IMR-90 (cell line): ENCODE data around the gene STEEP1. TPM values are rescaled to one million over a fixed set of nuclear protein-coding genes. Genes with fewer than 3 reads are reported as not detected.

Experiments
- ATAC-seq: fragments of 200-7000 bp; cut with Tn5 transposase; 2 replicates; pipeline ENCODE4 v1.9.1; 2020; ENCODE audit warnings: low read depth, mild to moderate bottlenecking, moderate library complexity
- BruUV-seq: library from RNA; stranded (reverse); fragments of 400-500 nt; replicated peaks from 2 replicates; lab custom pipeline; 2021; lab: Mats Ljungman, UMichigan
- CTCF ChIA-PET: fragments of 300-600 bp; formaldehyde crosslinking; extraction: SDS; loops from one replicate; lab custom pipeline; 2021; ENCODE audit warnings: antibody characterized with exemption; lab: Yijun Ruan, JAX
- POLR2A ChIA-PET: fragments of 300-600 bp; sonication (Branson Sonifier 250); formaldehyde crosslinking; loops from one replicate; lab custom pipeline; 2022; ENCODE audit warnings: antibody characterized with exemption; ENCODE audit not compliant: unreplicated experiment; lab: Charles Lee
- DNase-seq: peaks from one replicate; pipeline ENCODE4 v3.0.0; 2013
- H2AFZ ChIP-seq: replicated peaks from 2 replicates; pipeline ENCODE3; 2013; ENCODE audit warnings: low read length, mild to moderate bottlenecking; ENCODE audit not compliant: poor library complexity
- H2AK5ac ChIP-seq: 2 replicates; pipeline ENCODE4 v1.6.1; 2013; ENCODE audit warnings: low read depth, low read length, inconsistent platforms
- H2AK9ac ChIP-seq: replicated peaks from 2 replicates; pipeline ENCODE3; 2013; ENCODE audit warnings: mild to moderate bottlenecking, low read depth, low read length, moderate library complexity; ENCODE audit not compliant: poor library complexity
- H2BK120ac ChIP-seq: 2 replicates; pipeline ENCODE4 v1.6.1; 2013; ENCODE audit warnings: low read depth, low read length, inconsistent platforms
- H2BK15ac ChIP-seq: 3 replicates; pipeline ENCODE4 v1.6.1; 2013; ENCODE audit warnings: low read depth, low read length, inconsistent platforms
- H2BK20ac ChIP-seq: 2 replicates; pipeline ENCODE4 v1.6.1; 2013; ENCODE audit warnings: low read depth, mild to moderate bottlenecking, inconsistent platforms, low read length, moderate library complexity
- H2BK5ac ChIP-seq: 2 replicates; pipeline ENCODE4 v1.6.1; 2013; ENCODE audit warnings: mild to moderate bottlenecking, low read depth, low read length, inconsistent platforms; ENCODE audit not compliant: poor library complexity, severe bottlenecking
- H3K14ac ChIP-seq: replicated peaks from 2 replicates; pipeline ENCODE4 v1.6.1; 2013; ENCODE audit warnings: low read depth, low read length, inconsistent platforms
- H3K18ac ChIP-seq: 2 replicates; pipeline ENCODE4 v1.6.1; 2013; ENCODE audit warnings: low read depth, low read length, control low read depth
- H3K23ac ChIP-seq: 2 replicates; pipeline ENCODE4 v1.6.1; 2013; ENCODE audit warnings: low read depth, low read length, inconsistent platforms
- H3K27ac ChIP-seq: 2 replicates; pipeline ENCODE4 v1.5.1; 2013; ENCODE audit warnings: mild to moderate bottlenecking, control low read depth, low read length; ENCODE audit not compliant: insufficient read depth
- H3K27me3 ChIP-seq: 2 replicates; pipeline ENCODE4 v1.6.1; 2013; ENCODE audit warnings: low read length; ENCODE audit not compliant: control insufficient read depth, insufficient read depth
- H3K36me3 ChIP-seq: 2 replicates; pipeline ENCODE4 v1.6.1; 2013; ENCODE audit warnings: low read length, mixed read lengths; ENCODE audit not compliant: control insufficient read depth, insufficient read depth
- H3K4ac ChIP-seq: 2 replicates; pipeline ENCODE4 v1.6.1; 2013; ENCODE audit warnings: low read depth, low read length, inconsistent platforms
- H3K4me1 ChIP-seq: 2 replicates; pipeline ENCODE4 v1.6.1; 2013; ENCODE audit warnings: low read length, mixed read lengths; ENCODE audit not compliant: control insufficient read depth, insufficient read depth
- H3K4me2 ChIP-seq: 2 replicates; pipeline ENCODE4 v1.6.1; 2013; ENCODE audit warnings: low read depth, mild to moderate bottlenecking, control low read depth, low read length, moderate library complexity
- H3K4me3 ChIP-seq: 2 replicates; pipeline ENCODE4 v1.5.1; 2013; ENCODE audit warnings: low read depth, mild to moderate bottlenecking, control low read depth, low read length, moderate library complexity; ENCODE audit not compliant: insufficient read depth
- H3K56ac ChIP-seq: 2 replicates; pipeline ENCODE4 v1.6.1; 2013; ENCODE audit warnings: low read length, inconsistent platforms; ENCODE audit not compliant: insufficient read depth; ENCODE audit errors: extremely low read depth
- H3K79me1 ChIP-seq, 2 experiments: 2 replicates each; pipeline ENCODE4 v1.6.1; 2013; ENCODE audit warnings: low read length in 2 of 2, inconsistent platforms in 1 of 2, low read depth in 1 of 2
- H3K9ac ChIP-seq: 2 replicates; pipeline ENCODE4 v1.6.1; 2013; ENCODE audit warnings: low read depth, low read length, control low read depth
- H3K9me1 ChIP-seq: 2 replicates; pipeline ENCODE4 v1.6.1; 2013; ENCODE audit warnings: low read length, inconsistent platforms; ENCODE audit not compliant: insufficient read depth
- H3K9me3 ChIP-seq: 2 replicates; pipeline ENCODE4 v1.6.1; 2013; ENCODE audit warnings: low read length; ENCODE audit not compliant: control insufficient read depth, insufficient read depth
- H4K20me1 ChIP-seq: 2 replicates; pipeline ENCODE4 v1.6.1; 2013; ENCODE audit warnings: low read length, inconsistent platforms; ENCODE audit not compliant: insufficient read depth
- H4K5ac ChIP-seq: 2 replicates; pipeline ENCODE4 v1.6.1; 2013; ENCODE audit warnings: mild to moderate bottlenecking, low read depth, low read length, control low read depth
- H4K8ac ChIP-seq, 2 experiments: 2 replicates each; pipeline ENCODE4 v1.6.1; 2013; ENCODE audit warnings: low read depth in 2 of 2, low read length in 2 of 2, control low read depth in 1 of 2, inconsistent platforms in 1 of 2
- H4K91ac ChIP-seq: 2 replicates; pipeline ENCODE4 v1.6.1; 2013; ENCODE audit warnings: low read depth, low read length, inconsistent platforms; ENCODE audit not compliant: insufficient read depth
- CHD1 ChIP-seq: IDR thresholded peaks from 2 replicates; pipeline ENCODE4 v1.6.1; 2012; ENCODE audit warnings: low read depth, low read length, improper control_type of control experiment
- POLR2A ChIP-seq: IDR thresholded peaks from 2 replicates; pipeline ENCODE4 v1.6.1; 2012; ENCODE audit warnings: mild to moderate bottlenecking, low read depth, low read length
- SMC3 ChIP-seq: fragments of 150-350 bp; IDR thresholded peaks from 2 replicates; pipeline ENCODE4 v1.6.1; 2016; ENCODE audit warnings: low read depth, mild to moderate bottlenecking, antibody characterized with exemption, low read length, moderate library complexity
- WGBS, 2 experiments: methylation state at CpG; one replicate each; pipeline versions ENCODE4 v1.1.5 to v1.1.7; 2013; ENCODE audit warnings: missing lambda C conversion rate in 2 of 2; ENCODE audit not compliant: insufficient read length in 1 of 2; ENCODE audit errors: extremely low coverage in 2 of 2; 5-methylcytosine and 5-hydroxymethylcytosine counted together
- dilution Hi-C: fragments of 300-500 bp; cut with HindIII; formaldehyde crosslinking; loops from one replicate; pipeline ENCODE4 v1.14.3; 2018; ENCODE audit warnings: low sequenced_read_pairs; ENCODE audit not compliant: unreplicated experiment
- in situ Hi-C: fragments of 300-500 bp; cut with MboI; formaldehyde crosslinking; loops from 3 replicates; pipeline ENCODE4 v1.14.3; 2019; ENCODE audit warnings: low sequenced_read_pairs, inconsistent platforms, mixed read lengths
- intact Hi-C: fragments of 100-400 bp; cut with micrococcal nuclease; formaldehyde crosslinking; loops from 2 replicates; pipeline ENCODE4 v1.10.0; 2022
- polyA plus RNA-seq, 3 experiments: library from polyadenylated mRNA; depleted of rRNA; stranded (reverse); fragments of >200 nt; gene quantifications; 2 replicates each; pipeline ENCODE4 v1.2.3, GENCODE V29; 2012; ENCODE audit warnings: low replicate concordance in 1 of 3
- total RNA-seq: library from RNA; depleted of rRNA; stranded (reverse); fragments of >200 nt; gene quantifications from 2 replicates; pipeline ENCODE4 v1.2.3, GENCODE V29; 2012

The STEEP1 gene
- total and polyA plus RNA-seq, 2 of the 4 experiments (the other 2 are of a cell fraction) = 16.7 to 33.2 TPM

- no peak overlapping the region for H2BK20ac ChIP-seq
- H2AK9ac ChIP-seq = no peak overlapping the region
- no peak overlapping the region for H4K91ac ChIP-seq
- H3K23ac ChIP-seq = no peak overlapping the region
- no peak overlapping the region for H3K4ac ChIP-seq
- no peaks in the 10 kb centered on the region for H3K27me3 ChIP-seq
- H4K8ac ChIP-seq = no peak overlapping the region
- H4K20me1 ChIP-seq = no peaks in the 10 kb centered on the region
- H3K4me1 ChIP-seq = no peaks in the 10 kb centered on the region
- H3K14ac ChIP-seq = no peak overlapping the region
- H3K79me1 ChIP-seq = no peaks in the 10 kb centered on the region; a peak in 1 of 4 replicates
- no peaks in the 10 kb centered on the region for H3K9me3 ChIP-seq
- POLR2A ChIA-PET = no interaction called here
- H2BK15ac ChIP-seq = no peak overlapping the region
- H2AK5ac ChIP-seq = no peak overlapping the region
- CTCF ChIA-PET = no interaction called here
- peaks cover 5% of the 10 kb centered on the region for H3K36me3 ChIP-seq
- H3K56ac ChIP-seq = no peak overlapping the region
- no peaks in the 10 kb centered on the region for H3K9me1 ChIP-seq
- no peak for DNase-seq
- no peak for TF ChIP-seq SMC3
- TF ChIP-seq CHD1 = no peak
- no peak for TF ChIP-seq POLR2A
- H3K9ac ChIP-seq = no peak overlapping the region
- no TSS peak for BruUV-seq
- H2AFZ ChIP-seq = no peak overlapping the region
- H3K27ac ChIP-seq = no peak overlapping the region
- intact Hi-C loops = no loop called here
- no peak overlapping the region for H2BK5ac ChIP-seq
- no peak for ATAC-seq
- dilution Hi-C loops = no loop called here
- H3K4me3 ChIP-seq = no peak overlapping the region
- no peak overlapping the region for H4K5ac ChIP-seq
- no CpG with 5 or more reads among the region's 2 CpGs for WGBS, 2 experiments
- in situ Hi-C loops = no loop called here
- H2BK120ac ChIP-seq = no peak overlapping the region
- no peak overlapping the region for H3K18ac ChIP-seq
- no peak overlapping the region for H3K4me2 ChIP-seq
Measured at GRCh38 chrX:119539872-119540271, 25.3 kb downstream of the STEEP1 start.
